Bladder microvascular endothelial cell (primary cell): Measurements from ENCODE around the gene RXFP4. TPM values are rescaled to one million over a fixed set of nuclear protein-coding genes. Genes with fewer than 3 reads are reported as not detected.

Source experiments
- total RNA-seq: library from RNA; depleted of rRNA; stranded (reverse); fragments of >200 nt; gene quantifications from 2 replicates; pipeline ENCODE4 v1.2.3, GENCODE V29; 2014

RXFP4 gene
- 0.06 and 0.16 TPM in 2 replicates for total RNA-seq

DNA sequence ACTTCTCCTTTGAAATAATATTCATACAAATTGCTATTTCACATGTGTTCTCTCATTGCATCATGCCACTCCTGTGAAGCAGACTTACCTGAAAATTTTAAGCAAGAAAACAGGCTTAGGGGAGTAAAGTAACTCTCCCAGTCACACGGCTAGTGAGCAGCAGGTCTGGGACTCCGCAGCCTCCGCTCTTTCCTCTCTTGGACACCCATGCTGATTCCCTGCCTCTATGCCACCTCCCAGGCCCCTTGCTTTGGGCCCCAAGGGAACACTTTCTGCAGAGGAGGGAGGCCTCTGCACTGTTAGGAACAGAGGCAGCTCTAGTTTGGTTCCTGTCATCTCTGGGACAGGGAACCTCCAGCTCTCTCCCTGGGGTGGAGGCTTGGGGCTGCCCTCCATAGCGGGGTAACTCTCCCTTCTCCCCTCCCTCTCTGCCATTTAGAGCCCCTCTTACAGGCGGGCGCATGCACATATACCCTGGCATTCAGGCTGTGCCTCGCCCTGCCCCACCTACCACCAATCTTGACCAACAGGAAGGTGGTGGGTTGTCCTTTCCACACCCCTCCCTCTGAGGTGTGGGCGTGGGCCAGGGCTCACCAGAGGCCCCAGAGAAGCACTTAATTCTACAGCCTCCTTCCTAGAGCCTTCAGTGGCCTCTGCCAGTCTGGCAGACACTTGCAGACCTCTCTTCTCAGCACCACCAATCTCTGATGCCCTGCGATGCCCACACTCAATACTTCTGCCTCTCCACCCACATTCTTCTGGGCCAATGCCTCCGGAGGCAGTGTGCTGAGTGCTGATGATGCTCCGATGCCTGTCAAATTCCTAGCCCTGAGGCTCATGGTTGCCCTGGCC lies at the start of gene RXFP4:
RXFP4 (plus strand) TSS at position 646 of the 852 bp plus-strand sequence; CDS start at position 718, 72 bp downstream.

DNA sequence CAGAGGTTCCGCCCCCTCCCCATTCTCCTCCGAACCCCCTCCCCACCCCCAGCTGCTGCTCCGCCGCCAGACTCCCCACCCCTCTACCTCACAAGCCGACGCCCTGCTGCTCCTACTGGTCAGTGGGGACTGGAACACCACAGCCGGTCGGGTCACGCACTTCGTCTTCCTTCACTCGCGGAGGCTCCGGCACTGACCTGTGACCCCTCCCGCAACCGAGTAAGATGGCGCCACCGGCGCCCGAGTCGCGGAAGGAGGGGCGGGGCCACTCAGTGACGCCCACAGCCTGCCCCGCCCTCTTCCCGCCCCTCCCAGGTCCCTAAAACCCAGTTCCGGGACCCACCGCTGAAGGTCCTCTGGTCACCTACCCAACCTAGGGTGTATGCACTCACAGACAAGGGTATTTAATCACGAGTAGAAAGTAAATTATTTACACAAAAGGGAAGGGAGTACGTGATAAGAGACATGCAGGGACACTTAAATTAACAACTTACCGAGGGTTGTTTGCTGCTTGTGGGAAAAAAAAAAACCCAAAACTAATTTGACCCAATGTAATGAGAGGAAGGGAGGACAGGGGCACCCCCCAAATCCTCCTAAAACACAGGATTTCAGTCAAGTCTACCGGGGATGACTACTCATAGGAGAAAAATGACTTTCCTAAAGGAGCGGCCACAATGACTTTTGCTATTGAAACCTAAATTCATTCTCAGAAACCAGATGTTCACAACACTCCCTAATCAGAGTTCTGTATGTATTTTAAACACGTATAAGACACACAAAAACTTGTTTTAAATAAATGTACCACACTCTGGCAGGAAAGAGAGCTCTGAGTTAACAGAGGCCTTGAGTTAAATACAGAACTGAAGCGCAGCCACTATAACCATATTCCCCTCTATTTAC lies 30.0 kb upstream of the RXFP4 start, which contains the start of gene RIT1:
RIT1 (minus strand) TSS at position 194 of the 900 bp plus-strand sequence. CDS start 588 bp downstream, outside the sequence.

DNA sequence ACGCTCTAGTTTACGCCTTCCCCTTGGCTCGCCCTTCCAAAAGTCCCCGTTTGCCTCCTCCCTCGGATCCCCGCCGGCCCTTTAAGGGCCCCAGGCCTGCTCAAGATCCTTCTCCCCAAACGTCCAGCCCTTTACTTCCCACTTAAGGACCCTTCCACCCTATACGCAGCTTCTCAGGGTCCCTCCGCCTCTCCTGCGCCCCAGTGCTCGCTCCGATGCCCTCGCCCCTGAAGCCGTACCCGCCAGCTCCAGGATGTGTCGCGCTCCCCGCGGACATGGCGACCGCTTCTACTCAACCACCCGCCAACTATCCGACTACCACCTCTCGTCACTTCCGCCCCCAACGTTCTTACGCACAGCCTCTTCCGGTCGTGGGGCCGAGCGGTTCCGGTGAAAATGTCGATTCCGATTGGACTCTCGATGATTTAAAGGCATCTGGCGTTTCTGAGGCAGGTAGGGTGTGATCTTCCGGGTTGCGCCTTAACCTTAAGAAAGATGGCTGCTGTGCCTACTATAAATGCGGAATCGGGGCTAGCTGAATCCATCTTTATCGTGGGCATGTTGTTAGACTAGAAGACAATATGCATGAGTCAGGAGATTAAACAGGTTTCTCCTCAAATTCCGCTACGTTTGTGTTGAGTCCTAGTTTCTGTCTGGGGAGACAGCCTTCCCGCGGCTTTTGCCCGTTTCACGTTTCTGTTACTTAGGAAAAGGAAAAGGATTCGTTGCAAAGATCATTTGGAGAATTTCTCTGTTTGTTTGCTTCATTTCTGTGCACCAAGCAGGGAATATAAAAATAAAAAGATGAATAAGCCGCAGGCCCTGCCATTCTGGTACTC lies 7.1 kb upstream of the RXFP4 start, which contains the start of gene KHDC4:
KHDC4 (minus strand) TSS at position 317 of the 839 bp plus-strand sequence; CDS start at position 277, 40 bp downstream.

GRCh38 chr1:155978325-155978972 lies 37.0 kb downstream of the RXFP4 start, which contains the start of gene ARHGEF2:
Gene ARHGEF2 (minus strand): TSS chr1:155978547. CDS start chr1:155978427, 120 bp downstream.

Other genes starting within 250 kb of the RXFP4 start
- 19.3 and 50.1 TPM in 2 replicates for gene GON4L, start 84.4 kb upstream of the RXFP4 start, total RNA-seq
- gene SYT11, start 82.1 kb upstream of the RXFP4 start, total RNA-seq: 25.9 and 59.6 TPM in 2 replicates
- gene RIT1, start 30.3 kb upstream of the RXFP4 start, total RNA-seq: 25.3 and 54.9 TPM in 2 replicates
- 12.6 and 32.9 TPM in 2 replicates for gene KHDC4, start 7.2 kb upstream of the RXFP4 start, total RNA-seq
- 93.6 and 138 TPM in 2 replicates for gene ARHGEF2, start 36.9 kb downstream of the RXFP4 start, total RNA-seq
- 264 and 295 TPM in 2 replicates for gene SSR2, start 79.3 kb downstream of the RXFP4 start, total RNA-seq
- 10.5 and 22.0 TPM in 2 replicates for gene UBQLN4, start 112.2 kb downstream of the RXFP4 start, total RNA-seq
- gene LAMTOR2, start 113.1 kb downstream of the RXFP4 start, total RNA-seq: 55.0 and 88.2 TPM in 2 replicates
- 0.13 TPM in 1 of 2 replicates, not detected in the other for gene RAB25, start 119.5 kb downstream of the RXFP4 start, total RNA-seq
- 2.4 and 12.2 TPM in 2 replicates for gene MEX3A, start 140.8 kb downstream of the RXFP4 start, total RNA-seq
- gene LMNA, start 173.1 kb downstream of the RXFP4 start, total RNA-seq: 554 and 869 TPM in 2 replicates
- gene SEMA4A, start 211.9 kb downstream of the RXFP4 start, total RNA-seq: 0.16 and 0.50 TPM in 2 replicates